Breast epithelium (tissue), 3 donors: ENCODE data around the gene FSIP2.

ENCODE experiments used
- CTCF ChIP-seq, 3 donors: fragments of 450-650 bp; IDR thresholded peaks; one replicate each; pipeline ENCODE4 v1.5.1; 2016 to 2017; ENCODE audit warnings: antibody characterized with exemption in 3 of 3, mild to moderate bottlenecking in 3 of 3, moderate library complexity in 3 of 3
- POLR2A ChIP-seq: fragments of 450-650 bp; IDR thresholded peaks from one replicate; pipeline ENCODE4 v1.6.1; 2016; ENCODE audit warnings: antibody characterized with exemption, mild to moderate bottlenecking, moderate library complexity
- POLR2AphosphoS5 ChIP-seq, 3 donors: sonication (generic); formaldehyde crosslinking; IDR thresholded peaks; one replicate each; pipeline ENCODE4 v1.6.1; 2017; ENCODE audit warnings: antibody characterized with exemption in 3 of 3

- no peak for TF ChIP-seq CTCF (IDR thresholded peaks at IDR 0.05)
- TF ChIP-seq POLR2A: no peak
- no peak for TF ChIP-seq POLR2AphosphoS5 (IDR thresholded peaks at IDR 0.05)
Observed at GRCh38 chr2:185802926-185803325, 64.3 kb downstream of the FSIP2 start.
